GM13977 (cell line): ENCODE results near the gene SFTA2.

Source experiments
- DNase-seq: peaks from one replicate; pipeline ENCODE4 v3.0.0; 2012; ENCODE audit warnings: low spot score
- in situ Hi-C: fragments of 300-500 bp; cut with MboI; formaldehyde crosslinking; loops from one replicate; pipeline ENCODE4 v1.12.0; 2022; ENCODE audit warnings: low sequenced_read_pairs, low pct_unique_long_range_greater_than_20kb, mixed read lengths, inconsistent platforms; ENCODE audit not compliant: unreplicated experiment
- TF ChIP-seq, protein P1 (sequence below): IDR thresholded peaks from 2 replicates; pipeline ENCODE4 v1.5.1; 2012; ENCODE audit warnings: mild to moderate bottlenecking, control low read depth; ENCODE audit not compliant: insufficient read depth; ENCODE audit errors: extremely low read depth, missing control alignments

SFTA2 gene

GRCh38 chr6:30898750-30899360, 33.1 kb downstream of the SFTA2 start:
- in situ Hi-C loops = no loop called here
- no peak for DNase-seq
- TF ChIP-seq, protein P1, sequence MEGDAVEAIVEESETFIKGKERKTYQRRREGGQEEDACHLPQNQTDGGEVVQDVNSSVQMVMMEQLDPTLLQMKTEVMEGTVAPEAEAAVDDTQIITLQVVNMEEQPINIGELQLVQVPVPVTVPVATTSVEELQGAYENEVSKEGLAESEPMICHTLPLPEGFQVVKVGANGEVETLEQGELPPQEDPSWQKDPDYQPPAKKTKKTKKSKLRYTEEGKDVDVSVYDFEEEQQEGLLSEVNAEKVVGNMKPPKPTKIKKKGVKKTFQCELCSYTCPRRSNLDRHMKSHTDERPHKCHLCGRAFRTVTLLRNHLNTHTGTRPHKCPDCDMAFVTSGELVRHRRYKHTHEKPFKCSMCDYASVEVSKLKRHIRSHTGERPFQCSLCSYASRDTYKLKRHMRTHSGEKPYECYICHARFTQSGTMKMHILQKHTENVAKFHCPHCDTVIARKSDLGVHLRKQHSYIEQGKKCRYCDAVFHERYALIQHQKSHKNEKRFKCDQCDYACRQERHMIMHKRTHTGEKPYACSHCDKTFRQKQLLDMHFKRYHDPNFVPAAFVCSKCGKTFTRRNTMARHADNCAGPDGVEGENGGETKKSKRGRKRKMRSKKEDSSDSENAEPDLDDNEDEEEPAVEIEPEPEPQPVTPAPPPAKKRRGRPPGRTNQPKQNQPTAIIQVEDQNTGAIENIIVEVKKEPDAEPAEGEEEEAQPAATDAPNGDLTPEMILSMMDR = no peak

GRCh38 chr6:30897882-30898281, 34.1 kb downstream of the SFTA2 start:
- TF ChIP-seq, protein P1 = peak; percentile 1
- DNase-seq = no peak
- in situ Hi-C loops = no loop called here

GRCh38 chr6:30896541-30896940, 35.4 kb downstream of the SFTA2 start:
- in situ Hi-C loops = no loop called here
- TF ChIP-seq, protein P1 = peak; percentile 0
- no peak for DNase-seq

DNA sequence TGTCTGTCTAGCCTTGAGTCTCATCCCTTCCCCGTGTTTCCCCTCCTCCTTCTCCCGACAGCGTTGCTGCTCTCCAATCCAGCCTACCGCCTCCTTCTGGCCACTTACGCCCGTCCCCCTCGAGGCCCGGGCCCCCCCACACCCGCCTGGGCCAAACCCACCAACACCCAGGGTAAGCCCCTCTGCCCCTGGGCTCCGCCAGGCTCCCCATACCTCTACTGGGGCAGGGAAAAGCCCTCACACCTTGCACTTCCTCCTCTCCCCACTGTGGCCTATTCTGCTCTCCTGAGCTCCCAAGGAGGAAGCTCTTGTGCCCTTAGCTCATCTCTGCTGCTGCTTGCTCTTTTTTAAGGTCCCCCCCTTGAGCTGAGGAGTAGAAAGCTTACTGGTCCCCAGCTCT, 36.6 kb downstream of the SFTA2 start:
- no peak for DNase-seq
- in situ Hi-C loops = no loop called here
- TF ChIP-seq, protein P1 = no peak

DNA sequence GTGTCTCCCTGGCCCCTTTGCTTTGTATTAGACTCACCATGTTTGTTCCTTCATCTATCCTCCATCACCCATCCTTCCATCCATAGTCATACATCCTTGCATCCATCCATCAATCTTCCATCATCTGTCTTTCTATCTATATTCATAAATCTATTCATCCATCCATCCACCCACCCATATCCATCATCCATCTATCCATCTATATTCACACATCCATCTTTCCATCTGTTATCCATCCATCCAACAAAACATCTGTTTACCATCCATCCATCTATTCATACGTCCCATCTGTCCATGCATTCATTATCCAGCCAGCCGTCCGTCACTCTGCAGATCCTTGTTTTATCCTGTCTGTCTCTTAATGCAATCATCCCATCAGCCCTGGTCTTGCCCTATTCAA, 37.0 kb downstream of the SFTA2 start:
- TF ChIP-seq, protein P1 = no peak

GRCh38 chr6:30894381-30894780, 37.6 kb downstream of the SFTA2 start:
- DNase-seq = no peak
- TF ChIP-seq, protein P1 = no peak
- in situ Hi-C loops = no loop called here

More for the DNA sequence above, 37.0 kb downstream of the SFTA2 start:
- no peak for DNase-seq
- in situ Hi-C loops = no loop called here

DNA sequence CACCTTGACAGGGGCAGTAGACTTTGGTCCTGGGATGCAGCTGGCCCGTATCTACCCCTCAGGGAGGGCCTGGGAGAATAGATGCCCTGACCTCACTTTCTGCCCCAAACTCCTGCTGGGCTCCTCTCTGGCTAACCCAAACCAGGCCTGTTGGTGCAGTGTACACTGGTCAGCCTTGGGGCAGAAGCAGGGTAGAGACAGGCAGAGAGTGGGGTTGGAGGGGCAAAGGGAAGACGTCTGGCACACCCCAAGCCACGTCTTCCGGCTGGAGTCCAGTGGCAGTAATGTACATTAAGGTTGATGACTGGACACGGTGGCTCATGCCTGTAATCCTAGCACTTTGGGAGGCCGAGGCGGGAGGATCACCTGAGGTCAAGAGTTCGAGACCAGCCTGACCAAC, 38.3 kb downstream of the SFTA2 start:
- in situ Hi-C loops = no loop called here
- TF ChIP-seq, protein P1 = no peak
- no peak for DNase-seq
